Glutamatergic neuron (in vitro differentiated cells): ENCODE results near the gene SHLD1. TPM values are rescaled to one million over a fixed set of nuclear protein-coding genes. Genes with fewer than 3 reads are reported as not detected.

Experiments
- DNase-seq: peaks from one replicate; pipeline ENCODE4 v3.0.0; 2022
- H3K27ac Mint-ChIP-seq: one replicate; pipeline ENCODE4 v1.8.0; 2020; ENCODE audit warnings: mild to moderate bottlenecking, mixed read lengths, inconsistent platforms; ENCODE audit not compliant: unreplicated experiment
- H3K27me3 Mint-ChIP-seq: one replicate; pipeline ENCODE4 v1.8.0; 2020; ENCODE audit warnings: mild to moderate bottlenecking, moderate library complexity, mixed read lengths, inconsistent platforms; ENCODE audit not compliant: unreplicated experiment
- H3K36me3 Mint-ChIP-seq: one replicate; pipeline ENCODE4 v1.8.0; 2020; ENCODE audit warnings: mild to moderate bottlenecking, mixed read lengths, inconsistent platforms; ENCODE audit not compliant: unreplicated experiment
- H3K4me1 Mint-ChIP-seq: one replicate; pipeline ENCODE4 v1.8.0; 2020; ENCODE audit warnings: mild to moderate bottlenecking, low read depth, mixed read lengths, inconsistent platforms; ENCODE audit not compliant: unreplicated experiment
- H3K4me3 Mint-ChIP-seq: one replicate; pipeline ENCODE4 v1.8.0; 2020; ENCODE audit warnings: mild to moderate bottlenecking, mixed read lengths, inconsistent platforms; ENCODE audit not compliant: unreplicated experiment
- H3K9me3 Mint-ChIP-seq: one replicate; pipeline ENCODE4 v1.8.0; 2020; ENCODE audit warnings: mild to moderate bottlenecking, moderate library complexity, mixed read lengths, inconsistent platforms; ENCODE audit not compliant: unreplicated experiment
- CTCF ChIP-seq: fragments of 200-600 bp; sonication (generic); IDR thresholded peaks from one replicate; pipeline ENCODE4 v1.5.0; 2021; ENCODE audit not compliant: partially characterized antibody, unreplicated experiment
- total RNA-seq: library from RNA; stranded (reverse); fragmentation: NEBNext Ultra II Directional; extraction: Animal tissue kit (Norgen Biotek cat#: 25700); gene quantifications from one replicate; pipeline ENCODE4 v1.2.1, GENCODE V29; 2021; ENCODE audit not compliant: unreplicated experiment

Gene SHLD1
- total RNA-seq, 1 donor from 2014 or later, result 4.0 TPM

GRCh38 chr20:5784735-5785134 is 34.5 kb downstream of the SHLD1 start:
- Mint-ChIP-seq H3K4me3 (no peak overlapping the region), H3K4me1 (no peaks in the 10 kb centered on the region), H3K36me3 (no peaks in the 10 kb centered on the region), H3K27me3 (peaks cover 2% of the 10 kb centered on the region), H3K27ac (no peak overlapping the region), H3K9me3 (no peaks in the 10 kb centered on the region)
- no peak for DNase-seq
- TF ChIP-seq CTCF, result no peak

DNA sequence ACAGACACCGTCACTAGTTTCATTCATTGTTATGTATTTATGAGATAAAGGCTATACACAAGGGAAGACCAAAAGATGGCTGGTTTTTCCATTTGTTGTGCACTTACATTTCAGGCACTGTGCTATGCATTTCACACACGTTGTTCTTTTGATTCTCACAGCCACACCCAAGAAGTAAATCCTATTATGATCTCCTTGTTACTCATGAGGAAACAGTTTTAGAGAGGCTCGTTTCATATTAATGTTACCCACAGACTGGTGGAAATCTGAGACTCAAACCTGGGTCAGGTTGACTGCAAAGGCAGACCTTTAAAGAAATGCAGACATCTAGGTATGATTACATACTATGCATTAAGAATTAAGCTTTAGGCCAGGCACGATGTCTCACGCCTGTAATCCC is 34.9 kb downstream of the SHLD1 start:
- Mint-ChIP-seq H3K36me3 (no peaks in the 10 kb centered on the region), H3K4me1 (no peaks in the 10 kb centered on the region)
- DNase-seq, result no peak

GRCh38 chr20:5786930-5787795 is 37.0 kb downstream of the SHLD1 start:
- H3K27ac Mint-ChIP-seq, result no peak overlapping the region
- H3K27me3 Mint-ChIP-seq, result peaks cover 2% of the 10 kb centered on the region
- no peaks in the 10 kb centered on the region for H3K4me1 Mint-ChIP-seq
- TF ChIP-seq CTCF, result no peak
- no peak for DNase-seq
- H3K9me3 Mint-ChIP-seq, result no peaks in the 10 kb centered on the region
- H3K36me3 Mint-ChIP-seq, result no peaks in the 10 kb centered on the region
- no peak overlapping the region for H3K4me3 Mint-ChIP-seq

More for the DNA sequence above, 34.9 kb downstream of the SHLD1 start:
- Mint-ChIP-seq H3K9me3 (no peaks in the 10 kb centered on the region), H3K27me3 (peaks cover 2% of the 10 kb centered on the region), H3K4me3 (no peak overlapping the region), H3K27ac (no peak overlapping the region)
- TF ChIP-seq CTCF, result no peak

GRCh38 chr20:5787796-5788165 is 37.6 kb downstream of the SHLD1 start:
- no peaks in the 10 kb centered on the region for H3K4me1 Mint-ChIP-seq
- H3K27ac Mint-ChIP-seq, result no peak overlapping the region
- peaks cover 2% of the 10 kb centered on the region for H3K27me3 Mint-ChIP-seq
- no peak for DNase-seq
- no peaks in the 10 kb centered on the region for H3K36me3 Mint-ChIP-seq
- H3K9me3 Mint-ChIP-seq, result no peaks in the 10 kb centered on the region
- TF ChIP-seq CTCF, result no peak
- H3K4me3 Mint-ChIP-seq, result no peak overlapping the region

GRCh38 chr20:5788385-5788895 is 38.2 kb downstream of the SHLD1 start:
- Mint-ChIP-seq H3K27me3 (peaks cover 2% of the 10 kb centered on the region), H3K27ac (no peak overlapping the region), H3K4me3 (no peak overlapping the region), H3K4me1 (no peaks in the 10 kb centered on the region), H3K36me3 (no peaks in the 10 kb centered on the region), H3K9me3 (no peaks in the 10 kb centered on the region)
- peak; percentile 57 for DNase-seq
- TF ChIP-seq CTCF, result peak; percentile 89
